Activated CD4-positive, alpha-beta T cell treated with anti-CD3 and anti-CD28 coated beads, Interleukin-10, Interleukin-2, amounts not matched to agents 100 ng/mL and 50 ng/mL, durations not matched to agents 16 hours and 8 hours (primary cell): Measurements from ENCODE around the gene CACTIN.
"Not testable (repeated sequence)": the region's sequence is repeated elsewhere in the genome, so short reads cannot be mapped to it uniquely, and the experiment has no call there.

ENCODE experiments used
- DNase-seq: peaks from one replicate; pipeline ENCODE4 v3.0.0-alpha.2; 2020

CACTIN gene

DNA sequence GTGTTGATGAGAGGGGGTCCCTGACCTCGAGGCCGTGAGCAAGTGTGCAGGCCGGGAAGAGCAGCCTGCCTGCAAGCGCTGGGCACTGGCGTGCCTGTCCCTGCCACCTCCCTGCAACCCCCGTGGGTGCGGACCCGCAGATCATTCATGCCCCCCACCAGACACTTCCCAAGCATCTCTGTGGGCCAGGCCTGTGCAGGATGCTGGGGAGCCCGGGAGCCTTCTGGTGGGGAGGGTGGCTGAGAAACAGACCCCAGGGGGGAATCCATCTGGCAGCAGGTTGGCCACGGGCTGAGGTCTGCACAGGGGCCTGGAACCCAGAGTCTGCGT is 18.4 kb upstream of the CACTIN start:
- DNase-seq = no peak

DNA sequence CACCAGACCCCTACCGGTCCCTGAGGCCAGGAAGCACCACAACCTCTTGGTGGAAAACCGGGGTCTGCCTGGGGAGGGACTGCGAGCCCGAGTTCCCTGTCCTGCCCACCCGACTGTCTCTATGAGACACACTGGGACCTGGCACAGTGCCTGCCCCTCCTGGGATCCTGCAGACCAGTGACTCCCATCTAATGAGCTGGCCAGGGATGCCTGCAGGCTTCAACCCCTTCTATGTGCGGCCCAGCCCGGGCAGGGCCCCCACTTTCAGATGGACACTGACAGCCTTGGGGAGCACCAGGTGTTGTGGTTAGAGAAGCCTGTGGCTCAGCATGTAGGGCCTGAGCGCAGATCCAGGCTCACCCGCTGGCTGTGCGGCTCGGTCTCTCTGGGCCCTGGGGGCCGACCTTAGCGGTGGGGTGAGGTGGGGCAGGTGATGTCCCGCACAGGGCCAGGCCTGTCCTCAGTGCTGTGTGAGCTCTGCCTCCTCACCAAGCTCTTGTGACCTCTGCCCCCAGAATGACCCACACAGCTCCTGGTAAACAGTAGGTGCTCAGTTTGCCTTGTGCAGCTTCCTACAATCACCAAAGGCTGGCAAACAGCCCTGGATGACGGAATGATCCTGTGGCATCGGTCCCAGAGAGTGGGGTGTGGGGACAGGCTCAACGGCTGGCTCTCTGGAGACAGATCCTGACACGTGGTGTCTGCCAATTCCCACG is 17.9 kb upstream of the CACTIN start:
- DNase-seq = no peak

DNA sequence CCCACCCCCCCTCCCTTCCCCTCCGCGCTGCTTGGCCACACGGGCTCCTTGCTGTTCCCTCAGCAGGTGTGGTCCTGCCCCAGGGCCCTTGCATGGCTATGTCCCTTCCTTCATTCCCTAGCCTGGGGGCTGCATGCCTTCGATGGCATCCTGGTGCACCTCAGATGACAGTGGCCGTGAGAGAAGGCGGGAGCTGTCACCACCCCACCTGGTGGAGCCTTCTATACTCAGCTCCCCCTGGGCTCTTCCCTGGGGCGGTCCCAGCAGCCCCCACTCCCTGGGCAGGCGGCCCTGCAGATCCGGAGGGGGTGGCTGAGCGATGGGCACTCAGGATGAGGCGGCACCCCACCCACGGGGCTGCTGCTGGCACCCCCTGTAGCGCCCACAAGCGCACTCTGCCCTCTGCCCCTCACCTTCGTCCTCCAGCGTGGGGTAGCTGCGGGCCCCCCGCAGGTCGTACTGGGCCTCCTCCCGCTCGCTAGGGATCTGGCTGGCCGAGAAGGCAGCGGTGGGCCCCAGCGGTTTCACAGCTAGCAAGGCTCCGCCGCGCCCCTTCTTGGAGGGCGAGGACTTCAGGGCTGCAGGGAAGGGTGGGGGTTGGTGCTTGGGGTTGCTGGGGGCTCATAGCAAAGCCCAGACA is 17.2 kb upstream of the CACTIN start:
- no peak for DNase-seq

DNA sequence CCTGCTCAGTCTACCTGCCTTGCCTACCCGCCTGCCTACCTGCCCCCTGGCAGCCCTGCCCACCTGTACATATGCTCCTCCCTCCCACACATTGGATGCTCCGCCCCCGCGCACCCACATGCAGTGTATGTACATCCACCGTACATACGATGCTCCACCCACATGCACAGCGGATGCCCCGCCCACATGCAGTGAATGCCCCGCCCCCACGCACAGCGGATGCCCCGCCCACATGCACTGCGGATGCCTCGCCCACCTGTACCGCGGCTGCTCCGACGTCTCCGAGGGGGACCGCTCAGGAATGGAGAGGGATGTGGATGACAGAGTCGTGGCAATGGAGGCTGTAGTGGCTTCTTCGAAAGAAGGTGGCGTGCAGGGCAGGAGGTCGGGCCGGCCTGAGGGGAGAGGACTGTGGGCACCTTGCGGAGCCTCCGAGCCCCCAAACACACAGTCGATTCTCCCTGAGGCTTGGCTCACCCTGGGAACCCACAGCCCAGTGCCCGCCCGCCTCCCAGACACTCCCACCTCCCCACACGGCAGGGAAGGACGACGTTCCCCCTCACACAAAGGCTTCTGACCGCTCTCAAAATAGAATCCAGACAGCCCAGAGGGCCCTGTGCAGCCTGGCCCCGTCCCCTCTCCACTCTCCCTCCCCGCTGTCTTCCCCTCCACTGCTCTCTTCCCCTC is 16.5 kb upstream of the CACTIN start:
- DNase-seq = peak; percentile 31

DNA sequence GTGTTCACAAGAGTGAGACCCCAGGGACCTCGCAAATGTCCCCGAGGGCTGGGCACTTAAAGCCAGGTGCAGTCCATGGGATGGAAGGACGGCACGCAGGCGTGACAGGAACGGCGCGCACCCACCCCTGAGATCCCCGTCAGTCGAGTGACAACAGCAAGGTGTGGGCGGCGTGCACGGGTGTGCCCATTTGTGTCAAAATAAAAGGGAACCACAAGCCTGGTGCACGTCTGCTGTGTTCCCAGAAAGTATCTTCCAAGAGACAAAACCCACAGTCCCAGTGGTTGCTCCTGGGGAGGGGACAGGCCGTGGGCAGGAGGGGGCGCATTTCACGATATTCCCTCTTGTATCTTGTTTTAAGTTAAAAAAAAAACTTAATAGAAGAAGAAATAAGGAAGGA is 15.7 kb upstream of the CACTIN start:
- no peak for DNase-seq

DNA sequence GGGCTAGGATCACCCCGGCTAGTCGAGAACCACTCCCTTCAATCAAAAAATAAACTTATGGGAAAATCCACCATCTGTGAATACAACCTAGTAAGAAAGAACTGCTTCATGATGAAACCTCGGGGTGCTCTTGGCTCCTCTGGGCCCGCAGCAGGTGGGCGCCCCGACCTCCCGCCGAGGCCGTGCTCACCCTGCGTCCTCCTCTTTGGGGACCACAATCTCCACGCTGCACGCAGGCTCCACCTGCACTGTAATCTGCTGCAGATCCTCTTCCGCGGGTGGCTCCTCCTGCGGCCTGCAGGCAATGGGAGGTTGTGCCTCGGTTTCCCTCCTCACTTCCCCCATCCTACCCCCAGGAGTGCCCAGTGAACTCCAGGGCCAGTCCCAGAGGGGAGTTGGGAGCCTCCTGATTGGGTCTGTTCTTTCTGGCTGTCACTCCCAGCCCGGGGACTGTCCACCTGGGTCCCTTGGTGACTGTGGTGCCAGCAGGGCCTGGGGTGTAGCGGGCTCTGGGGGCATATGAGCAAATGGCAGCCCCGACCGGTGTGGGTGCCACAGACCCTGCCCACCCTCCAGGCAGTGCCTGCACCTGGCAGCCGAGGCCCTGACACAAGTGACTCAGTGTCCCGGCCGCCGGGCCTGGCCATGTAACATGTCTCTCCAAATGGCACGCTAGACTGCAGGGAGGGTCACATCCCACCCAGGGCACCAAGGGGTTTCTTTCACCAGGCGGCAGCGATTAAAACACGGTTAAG is 15.1 kb upstream of the CACTIN start:
- no peak for DNase-seq

DNA sequence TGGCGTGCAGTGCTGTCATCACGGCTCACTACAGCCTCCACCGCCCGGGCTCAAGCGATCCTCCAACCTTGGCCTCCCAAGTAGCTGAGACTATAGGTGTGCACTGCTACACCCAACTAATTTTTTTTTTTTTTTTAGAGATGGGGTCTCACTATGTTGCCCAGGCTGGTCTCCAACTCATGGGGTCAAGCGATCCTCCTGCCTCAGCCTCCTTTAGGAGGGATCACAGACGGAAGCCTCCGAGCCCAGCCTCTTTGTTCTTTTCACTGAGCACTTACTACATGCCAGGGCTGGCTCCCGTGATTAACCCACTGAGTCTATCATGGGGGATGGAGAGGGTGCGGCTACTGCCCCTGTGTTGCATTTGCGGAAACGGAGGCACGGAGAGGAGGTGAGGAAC is 12.9 kb upstream of the CACTIN start:
- DNase-seq = no peak

DNA sequence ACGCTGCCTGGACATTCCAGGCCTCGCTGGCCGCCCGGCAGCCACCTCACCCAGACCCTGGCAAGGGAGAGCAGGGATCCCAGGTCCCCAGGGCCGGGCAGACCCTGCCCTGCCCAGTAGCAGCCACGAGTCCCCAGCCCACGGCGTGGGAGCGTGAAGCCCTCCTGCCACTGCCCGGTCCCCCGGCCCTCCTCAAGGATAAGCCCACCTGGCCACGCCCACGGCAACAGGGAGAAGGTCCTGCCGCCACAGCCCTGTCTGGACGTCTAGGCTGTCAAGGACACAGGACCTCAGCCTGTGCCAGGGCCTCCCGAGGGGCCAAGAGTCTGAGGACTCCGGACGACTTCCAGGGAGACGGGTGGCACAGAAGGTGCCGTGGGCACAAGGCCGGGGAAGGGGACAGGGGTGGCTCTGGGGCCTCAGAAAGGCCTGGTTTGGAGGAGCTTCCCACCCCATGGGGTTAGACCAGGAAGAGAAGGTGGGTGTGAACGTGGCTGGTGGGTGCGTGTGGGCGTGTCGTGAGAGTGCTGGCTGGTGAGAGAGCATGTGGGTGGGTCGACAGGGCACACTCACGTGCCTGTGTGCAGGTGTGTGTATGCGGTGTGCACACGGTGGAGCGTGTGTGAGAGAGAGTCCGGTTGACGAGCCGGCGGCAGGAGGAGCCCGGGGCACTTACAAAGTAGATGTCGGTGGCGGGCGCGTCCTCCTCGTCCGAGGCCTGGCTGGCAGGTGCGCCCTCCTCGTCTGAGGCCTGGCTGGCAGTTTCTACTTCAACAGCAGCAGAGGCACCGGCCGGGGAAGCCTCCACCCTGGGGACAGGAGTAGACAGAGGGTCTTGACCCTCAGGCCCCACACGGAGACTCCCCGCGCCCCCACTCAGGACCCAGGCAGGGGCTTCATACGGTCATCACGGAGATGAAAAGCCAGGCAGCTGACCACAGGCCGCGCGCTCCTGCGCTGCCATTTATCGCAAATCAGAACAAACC is 11.9 kb upstream of the CACTIN start:
- no peak for DNase-seq

DNA sequence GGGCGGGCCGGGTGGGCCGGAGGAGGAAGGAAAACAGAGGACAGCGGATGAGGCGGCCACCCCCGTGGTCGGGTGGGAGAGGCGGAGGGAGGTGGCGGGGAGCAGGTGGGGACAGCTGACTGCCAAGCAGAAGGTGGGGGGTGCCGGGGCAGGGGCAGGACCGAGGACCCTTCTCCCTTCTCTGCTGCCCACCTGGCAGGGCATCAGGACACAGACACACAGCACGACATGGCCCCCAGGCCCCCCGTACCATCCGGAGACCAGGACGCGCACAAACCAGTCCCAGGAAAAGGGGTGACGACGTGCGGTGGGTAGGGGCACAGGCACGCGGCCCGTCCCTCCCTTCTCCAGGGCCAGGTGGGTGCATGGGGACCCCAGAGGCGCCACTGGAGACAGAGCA is 11.0 kb upstream of the CACTIN start:
- no peak for DNase-seq

DNA sequence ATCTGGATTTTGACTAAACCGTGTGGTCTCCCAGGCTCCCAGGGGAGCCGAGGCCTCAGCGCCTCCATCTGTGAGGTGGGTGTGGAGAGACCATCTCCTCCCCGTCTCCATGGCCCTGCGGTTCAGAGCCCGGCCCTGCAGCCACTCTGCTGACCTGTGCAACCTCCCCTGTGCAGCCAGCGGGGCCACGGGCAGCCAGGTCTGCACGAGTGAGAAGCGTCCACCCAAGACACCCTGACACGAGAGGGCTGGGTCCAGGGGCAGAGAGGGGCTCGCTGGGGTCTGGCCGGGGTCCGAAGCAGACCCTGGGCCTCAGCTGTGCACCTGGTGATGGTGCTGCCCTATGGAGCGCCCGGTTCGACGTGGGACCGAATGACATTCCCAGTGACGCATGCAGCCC is 10.4 kb upstream of the CACTIN start:
- DNase-seq = no peak

DNA sequence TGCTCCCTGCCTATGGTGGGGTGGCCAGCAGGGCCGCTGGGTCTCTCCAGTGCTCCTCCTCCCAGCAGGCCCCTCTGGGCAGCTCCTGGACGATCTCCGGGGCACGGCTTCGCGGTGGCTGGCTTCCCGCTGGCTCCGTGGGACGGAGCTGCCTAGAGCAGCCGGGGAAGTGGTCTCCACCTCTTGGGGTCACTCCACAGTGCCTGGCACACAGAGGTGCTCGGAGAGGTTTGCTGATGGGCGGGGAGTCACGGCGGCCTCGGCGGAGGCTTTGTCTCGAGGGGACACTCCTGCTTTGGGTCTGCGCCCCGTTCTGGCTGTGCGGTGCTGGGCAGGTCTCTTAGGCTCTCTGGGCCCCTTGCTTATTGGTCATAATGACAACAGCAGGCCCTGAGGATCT is 9.9 kb upstream of the CACTIN start:
- DNase-seq = no peak

DNA sequence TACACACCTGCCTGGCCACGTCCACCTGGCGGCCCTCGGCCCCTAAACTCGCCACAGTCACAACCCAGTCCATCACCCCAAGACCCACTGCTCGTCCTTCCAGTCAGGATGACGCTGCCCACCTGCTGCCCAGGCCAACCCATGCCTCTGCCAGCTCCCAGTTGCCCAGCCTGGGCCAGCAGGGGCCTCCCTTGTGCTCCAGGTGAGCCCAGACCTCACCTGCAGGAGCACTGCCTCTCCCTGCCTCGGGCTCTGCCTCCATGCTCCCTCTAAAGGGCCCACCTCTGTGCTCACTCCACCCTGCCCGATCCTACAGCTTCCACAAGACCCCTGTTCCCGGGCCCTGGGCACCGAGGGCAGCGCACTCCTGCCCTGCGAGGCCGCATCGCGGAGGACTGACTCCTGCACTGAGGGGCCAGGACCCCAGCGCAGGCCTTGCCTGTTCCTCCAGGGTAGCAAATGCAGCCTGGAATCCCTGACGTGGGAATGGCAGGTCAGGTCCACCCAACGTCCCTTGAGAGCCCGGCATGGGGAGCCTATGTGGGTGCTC is 8.0 kb upstream of the CACTIN start:
- no peak for DNase-seq

DNA sequence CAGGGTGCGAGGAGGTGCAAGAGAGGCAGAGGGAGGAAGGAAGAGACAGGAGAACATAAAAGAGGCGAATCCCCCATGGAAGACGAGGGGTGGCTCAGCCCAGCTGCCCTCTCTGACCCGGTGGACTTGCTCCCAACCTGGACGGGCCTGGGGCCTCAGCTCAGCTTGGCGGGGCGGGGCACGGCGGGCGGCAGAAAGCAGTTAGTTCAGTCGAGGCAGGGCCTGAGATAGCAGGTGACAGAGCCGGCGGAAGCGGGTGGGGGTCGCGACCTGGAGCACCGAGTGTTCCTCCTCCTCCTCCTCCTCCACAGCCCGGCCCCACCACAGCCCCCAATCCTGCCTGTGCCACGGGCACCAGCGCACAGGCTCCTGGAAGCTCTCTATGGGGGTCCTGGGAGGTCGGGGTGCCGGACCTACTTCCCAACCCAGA is 7.0 kb upstream of the CACTIN start:
- no peak for DNase-seq

DNA sequence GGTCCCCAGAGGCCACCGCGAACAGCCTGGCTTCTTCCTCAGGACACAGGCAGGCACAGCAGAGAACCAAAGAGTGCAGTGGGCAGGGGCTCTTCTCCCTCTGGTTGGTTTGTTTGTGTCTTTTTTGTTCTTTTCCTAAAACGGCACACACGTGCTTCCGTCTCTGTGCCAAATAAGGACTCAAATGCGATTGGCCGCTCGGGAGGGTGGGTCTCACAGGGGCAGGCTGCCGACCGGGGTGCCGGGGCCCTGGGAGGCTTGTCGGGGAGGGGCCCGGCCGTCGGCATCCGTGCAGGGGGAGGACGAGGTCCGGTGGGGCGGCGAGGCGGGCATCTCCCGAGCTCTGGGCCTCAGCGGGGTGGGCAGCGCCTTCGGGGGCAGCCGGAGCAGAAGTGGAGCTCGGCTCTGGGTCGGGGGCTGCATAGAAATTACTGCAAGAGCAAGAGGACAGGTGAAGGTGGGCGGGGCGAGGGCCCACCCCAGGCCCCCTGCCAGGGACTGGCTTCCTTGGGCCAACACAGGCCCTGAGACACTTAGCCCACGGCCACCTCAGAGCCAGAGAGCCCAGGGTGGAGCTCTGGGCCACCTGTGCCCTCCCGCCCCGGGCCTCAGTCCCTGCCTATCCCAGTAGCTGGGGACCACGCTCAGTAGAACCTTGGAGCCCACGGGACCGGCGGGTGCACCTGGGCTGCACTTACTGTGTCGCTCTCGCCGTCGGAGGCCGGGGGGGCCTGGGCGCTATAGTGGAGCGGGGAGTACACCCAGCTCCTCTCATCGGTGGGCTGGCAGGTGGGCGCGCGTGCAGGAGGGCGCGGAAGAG is 6.4 kb upstream of the CACTIN start:
- DNase-seq = no peak

DNA sequence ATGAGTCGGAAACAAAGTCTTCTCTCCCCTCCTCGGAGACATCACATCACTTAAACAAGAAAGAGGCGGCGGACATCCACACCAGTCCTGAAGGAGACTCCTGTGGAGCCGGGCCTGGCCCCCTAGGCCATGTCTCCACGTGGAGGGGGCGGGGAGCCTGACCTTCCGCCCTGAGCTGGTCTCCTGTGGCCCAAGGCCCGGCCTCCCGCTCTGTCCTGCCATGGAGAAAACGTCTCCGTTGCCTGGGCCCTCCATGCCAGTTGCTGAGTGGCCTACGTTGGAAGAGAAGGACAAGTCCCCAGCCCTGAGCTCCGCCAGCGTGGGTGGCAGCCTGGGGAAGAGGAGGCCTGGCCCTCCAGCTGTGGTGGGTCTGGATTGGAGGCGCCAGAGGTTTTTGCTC is 5.5 kb upstream of the CACTIN start:
- DNase-seq = no peak

DNA sequence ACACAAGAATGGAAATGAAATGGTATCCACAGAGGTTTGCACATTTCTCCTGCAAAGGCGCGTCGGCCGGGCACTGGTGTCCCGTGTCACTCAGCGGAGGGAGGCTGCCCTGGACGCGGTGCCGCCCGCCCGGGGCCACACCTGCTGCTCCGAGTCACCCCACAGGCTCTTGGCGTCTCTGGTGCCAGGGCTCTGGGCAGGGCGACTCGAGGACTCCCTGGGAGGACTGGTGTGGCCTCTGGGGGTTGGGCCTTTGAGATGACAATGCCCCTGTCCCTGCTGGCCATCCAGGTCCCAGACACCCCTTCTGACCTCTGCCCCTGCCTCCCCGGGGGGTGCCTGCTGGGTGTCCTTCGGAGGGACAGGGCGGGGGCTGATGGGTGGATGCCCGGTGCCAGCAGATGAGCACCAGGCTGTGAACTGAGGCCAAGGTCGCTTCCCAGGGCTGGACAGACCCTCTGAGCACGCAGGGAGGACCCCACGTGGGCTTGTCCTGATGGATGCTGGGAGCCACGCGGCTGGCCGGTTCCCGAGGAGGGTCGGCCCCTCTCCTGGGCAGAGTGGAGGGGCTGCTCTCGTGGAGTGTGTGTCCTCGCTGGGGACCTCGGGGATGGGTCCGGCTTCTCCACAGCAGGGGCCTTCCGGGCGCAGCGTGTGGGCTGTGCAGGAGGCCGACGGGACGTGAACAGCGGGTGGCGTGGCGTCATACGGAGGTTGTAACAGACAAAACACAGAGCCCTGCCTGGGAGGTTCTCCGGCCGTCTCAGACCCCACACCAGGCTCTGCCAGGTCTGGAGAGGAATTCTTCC is 4.7 kb upstream of the CACTIN start:
- DNase-seq = no peak

DNA sequence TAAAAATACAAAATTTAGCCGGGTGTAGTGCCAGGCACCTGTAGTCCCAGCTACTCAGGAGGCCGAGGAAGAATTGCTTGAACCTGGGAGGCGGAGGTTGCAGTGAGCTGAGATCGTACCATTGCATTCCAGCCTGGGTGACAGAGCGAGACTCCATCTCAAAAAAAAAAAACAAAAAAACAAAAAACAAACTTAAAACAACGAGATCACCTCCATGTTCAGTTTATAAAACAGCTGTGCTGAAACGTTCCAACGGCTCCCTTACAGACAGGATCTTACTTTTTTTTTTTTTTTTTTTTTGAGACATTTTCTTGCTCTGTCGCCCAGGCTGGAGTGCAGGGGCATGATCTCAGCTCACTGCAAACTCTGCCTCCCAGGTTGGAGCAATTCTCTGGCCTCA is 2.2 kb upstream of the CACTIN start:
- DNase-seq = not testable (repeated sequence)

DNA sequence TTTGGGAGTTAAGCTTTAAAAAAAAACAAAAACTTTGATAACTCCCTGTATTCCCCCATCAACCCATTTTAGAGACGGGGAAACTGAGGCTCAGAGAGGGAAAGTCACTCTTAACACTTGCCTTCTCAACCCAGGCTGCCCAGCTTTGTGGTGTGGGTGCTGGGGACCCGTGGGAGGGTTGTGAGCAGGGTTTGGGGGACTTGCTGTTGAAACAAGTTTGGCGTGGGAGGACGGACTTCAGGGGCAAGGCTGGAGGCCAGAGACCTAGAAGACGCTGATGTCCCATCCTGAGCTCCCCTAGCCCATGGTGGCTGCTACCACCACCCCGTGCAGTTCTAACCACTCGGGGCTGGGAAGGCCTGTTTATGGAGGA is 747 bp upstream of the CACTIN start:
- no peak for DNase-seq

DNA sequence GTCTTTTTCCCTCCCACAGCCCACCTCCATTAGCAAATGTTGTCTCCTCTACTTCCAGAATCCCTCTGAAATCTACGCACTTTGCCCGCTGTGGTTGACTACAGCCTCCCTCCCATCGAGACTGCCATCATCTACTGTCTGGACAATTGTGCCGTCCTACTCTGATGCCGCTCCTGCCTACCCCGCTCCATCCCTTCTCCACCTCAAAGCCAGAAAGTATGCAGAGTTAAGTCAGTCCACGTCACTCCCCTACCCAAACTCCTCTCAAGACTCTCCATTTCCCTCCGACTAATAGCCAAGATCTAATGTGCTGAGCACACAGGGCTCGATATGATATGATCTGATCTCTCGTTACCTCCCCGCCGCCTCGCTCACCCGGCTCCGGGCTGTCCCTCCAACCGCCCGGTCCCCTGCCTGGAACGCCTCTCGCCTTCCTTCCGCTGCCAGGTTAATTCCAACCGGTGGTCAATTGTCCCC is 556 bp downstream of the CACTIN start:
- no peak for DNase-seq

DNA sequence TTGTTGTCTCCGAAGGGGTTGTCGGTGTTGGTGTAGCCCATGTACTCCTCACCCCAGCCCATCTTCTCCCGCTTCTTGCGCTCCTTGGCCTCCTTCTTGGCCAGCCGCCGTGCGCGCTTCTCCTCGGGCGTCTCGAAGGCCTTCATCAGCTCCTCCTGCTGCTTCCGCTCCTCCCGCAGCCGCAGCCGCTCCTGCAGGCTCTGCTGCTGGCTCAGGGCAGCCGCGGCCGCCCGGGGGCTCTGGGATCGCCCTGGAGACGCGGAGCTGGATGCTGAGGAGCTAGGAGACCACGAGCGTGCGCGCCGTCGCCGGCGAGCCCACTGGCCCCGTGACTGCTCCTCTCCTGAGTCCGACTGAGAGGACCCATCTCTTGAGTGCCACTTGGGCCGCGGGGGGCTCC is 2.9 kb downstream of the CACTIN start:
- no peak for DNase-seq
